AG10803 (cell line): ENCODE measurements around the gene CTXN3.

Experiments used
- DNase-seq: peaks from one replicate; pipeline ENCODE4 v3.0.0; 2010; ENCODE audit warnings: low read depth
- H3K4me3 ChIP-seq: 2 replicates; pipeline ENCODE4 v1.5.1; 2011; ENCODE audit warnings: mild to moderate bottlenecking, low read length, control low read depth
- TF ChIP-seq, protein P1 (sequence below): conservative IDR thresholded peaks from 2 replicates; pipeline ENCODE4 v1.5.1; 2011; ENCODE audit warnings: mild to moderate bottlenecking, low read length, control low read depth, inconsistent platforms

Gene CTXN3

GRCh38 chr5:127650022-127650421, 1.1 kb downstream of the CTXN3 start:
- H3K4me3 ChIP-seq, result no peak overlapping the region
- no peak for DNase-seq
- TF ChIP-seq, protein P1, sequence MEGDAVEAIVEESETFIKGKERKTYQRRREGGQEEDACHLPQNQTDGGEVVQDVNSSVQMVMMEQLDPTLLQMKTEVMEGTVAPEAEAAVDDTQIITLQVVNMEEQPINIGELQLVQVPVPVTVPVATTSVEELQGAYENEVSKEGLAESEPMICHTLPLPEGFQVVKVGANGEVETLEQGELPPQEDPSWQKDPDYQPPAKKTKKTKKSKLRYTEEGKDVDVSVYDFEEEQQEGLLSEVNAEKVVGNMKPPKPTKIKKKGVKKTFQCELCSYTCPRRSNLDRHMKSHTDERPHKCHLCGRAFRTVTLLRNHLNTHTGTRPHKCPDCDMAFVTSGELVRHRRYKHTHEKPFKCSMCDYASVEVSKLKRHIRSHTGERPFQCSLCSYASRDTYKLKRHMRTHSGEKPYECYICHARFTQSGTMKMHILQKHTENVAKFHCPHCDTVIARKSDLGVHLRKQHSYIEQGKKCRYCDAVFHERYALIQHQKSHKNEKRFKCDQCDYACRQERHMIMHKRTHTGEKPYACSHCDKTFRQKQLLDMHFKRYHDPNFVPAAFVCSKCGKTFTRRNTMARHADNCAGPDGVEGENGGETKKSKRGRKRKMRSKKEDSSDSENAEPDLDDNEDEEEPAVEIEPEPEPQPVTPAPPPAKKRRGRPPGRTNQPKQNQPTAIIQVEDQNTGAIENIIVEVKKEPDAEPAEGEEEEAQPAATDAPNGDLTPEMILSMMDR, result no peak

DNA sequence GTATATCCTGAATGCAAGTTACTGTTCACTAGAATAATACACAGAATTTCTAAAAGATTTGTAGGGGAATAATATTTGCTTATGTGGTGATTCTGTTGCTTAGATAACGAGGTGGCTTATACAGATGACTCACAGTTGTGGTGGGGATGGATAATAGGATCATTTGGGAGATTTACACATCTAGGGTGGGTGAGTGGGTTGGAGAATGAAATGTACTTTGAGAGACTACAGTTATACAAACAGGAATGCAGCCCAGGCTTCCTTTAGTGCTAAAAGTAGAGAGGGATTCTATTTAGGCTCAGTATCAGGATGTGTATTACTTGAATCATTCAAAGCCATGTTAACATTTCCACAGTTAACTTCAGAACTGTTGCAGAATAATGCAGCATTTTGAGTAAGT, 1.8 kb downstream of the CTXN3 start:
- TF ChIP-seq, protein P1, result no peak
- no peak for DNase-seq
- no peak overlapping the region for H3K4me3 ChIP-seq

DNA sequence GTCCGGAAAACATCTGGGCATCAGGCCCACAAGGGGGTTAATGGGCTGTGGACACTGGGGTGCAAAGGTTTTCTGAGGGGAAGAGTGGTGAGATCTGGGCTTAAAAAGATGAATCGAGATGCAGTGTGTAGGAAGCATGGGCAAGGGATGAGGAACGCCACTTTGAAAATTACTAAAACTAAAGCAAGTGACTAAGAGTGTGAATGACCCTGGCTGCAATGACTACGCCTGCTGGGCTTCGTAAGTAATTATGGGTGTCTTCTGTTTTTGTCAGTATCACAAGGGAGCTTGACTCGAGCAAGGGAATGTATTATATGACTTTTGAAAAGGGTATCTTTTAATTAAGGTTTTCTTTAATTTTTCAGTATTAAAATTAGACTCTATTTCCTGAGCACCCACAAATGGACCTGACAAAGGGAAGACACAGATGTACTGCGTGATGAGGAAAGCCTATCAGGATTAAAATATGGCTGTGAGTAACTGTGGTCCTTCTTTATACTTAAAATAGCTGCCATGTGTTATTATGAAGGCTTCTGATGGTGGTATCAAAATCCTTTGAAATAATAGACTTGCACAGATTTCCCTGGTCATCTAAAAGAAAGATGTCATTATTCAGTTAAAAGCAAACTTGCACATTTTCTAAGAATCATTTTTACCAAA, 4.2 kb downstream of the CTXN3 start:
- TF ChIP-seq, protein P1, result no peak
- no peak for DNase-seq
- no peak overlapping the region for H3K4me3 ChIP-seq

DNA sequence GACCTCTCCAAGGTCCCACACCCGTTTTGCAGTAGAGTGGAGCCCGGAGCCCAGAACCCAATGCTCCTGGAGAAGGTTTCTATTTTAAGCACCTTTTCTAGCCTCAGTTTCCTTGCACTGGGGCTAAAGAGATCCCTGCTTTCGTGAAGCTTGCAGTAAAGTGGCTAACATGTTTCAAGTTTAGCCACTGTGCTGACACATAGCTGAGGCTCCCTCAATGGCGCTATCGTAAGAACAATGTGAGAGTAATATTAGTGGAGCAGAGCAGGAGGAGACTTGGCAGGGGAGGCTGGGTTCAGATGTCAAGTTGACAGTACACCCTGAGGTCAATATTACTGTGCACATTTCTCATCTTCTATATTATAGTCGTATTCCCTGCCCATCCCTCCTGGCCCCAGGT, 7.9 kb downstream of the CTXN3 start:
- TF ChIP-seq, protein P1, result no peak
- no peak overlapping the region for H3K4me3 ChIP-seq
- DNase-seq, result no peak

- TF ChIP-seq, protein P1, result no peak
- no peak for DNase-seq
- H3K4me3 ChIP-seq, result no peak overlapping the region
These were observed 11.3 kb downstream of the CTXN3 start for GRCh38 chr5:127660047-127660733.

GRCh38 chr5:127664093-127664492, 15.2 kb downstream of the CTXN3 start:
- TF ChIP-seq, protein P1, result no peak
- DNase-seq, result no peak
- H3K4me3 ChIP-seq, result no peak overlapping the region

DNA sequence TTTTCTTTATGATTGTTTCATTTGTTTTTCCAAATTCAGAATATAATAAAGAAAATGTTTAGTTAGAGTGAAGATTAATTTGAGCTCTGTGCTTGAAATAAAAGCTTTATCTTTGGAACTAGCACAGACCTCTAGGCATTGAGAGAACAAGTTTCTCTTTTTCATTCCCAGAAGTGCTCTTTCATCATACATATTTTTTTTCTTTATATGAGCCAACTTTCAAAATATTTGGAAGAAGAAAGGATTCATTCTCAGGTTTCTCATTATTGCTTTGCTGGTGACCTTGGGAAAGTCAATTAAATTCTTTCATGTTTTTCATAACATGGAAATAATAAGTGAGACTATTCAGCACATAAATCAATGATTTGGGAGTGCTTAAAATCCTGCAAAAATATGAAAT, 16.8 kb downstream of the CTXN3 start:
- no peak overlapping the region for H3K4me3 ChIP-seq
- no peak for DNase-seq
- TF ChIP-seq, protein P1, result no peak
